OCI-LY7 (cell line): ENCODE measurements around the gene TTC28. TPM values are rescaled to one million over a fixed set of nuclear protein-coding genes. Genes with fewer than 3 reads are reported as not detected.

Source experiments
- BruUV-seq: library from RNA; stranded (reverse); fragments of 400-500 nt; replicated peaks from 2 replicates; lab custom pipeline; 2021; lab: Mats Ljungman, UMichigan
- CTCF ChIA-PET: fragments of 300-600 bp; sonication (Branson Sonifier 250); formaldehyde crosslinking; loops from one replicate; lab custom pipeline; 2022; ENCODE audit warnings: antibody characterized with exemption; ENCODE audit not compliant: unreplicated experiment; lab: Charles Lee
- POLR2A ChIA-PET: fragments of 300-600 bp; sonication (Branson Sonifier 250); formaldehyde crosslinking; loops from one replicate; lab custom pipeline; 2022; ENCODE audit warnings: antibody characterized with exemption; lab: Charles Lee
- DNase-seq: peaks from one replicate; pipeline ENCODE4 v3.0.0-alpha.2; 2015; ENCODE audit warnings: low spot score
- H2AFZ ChIP-seq: fragments of 200-600 bp; sonication (generic), shearing (Covaris generic); 2 replicates; pipeline ENCODE4 v1.6.1; 2014; ENCODE audit warnings: mild to moderate bottlenecking, antibody characterized with exemption, low read length, moderate library complexity
- H3K27ac ChIP-seq: fragments of 200-600 bp; sonication (generic); 2 replicates; pipeline ENCODE4 v1.5.1; 2014; ENCODE audit warnings: mixed run types, low read depth, mild to moderate bottlenecking, moderate library complexity, low read length, inconsistent platforms; ENCODE audit not compliant: poor library complexity, severe bottlenecking
- H3K36me3 ChIP-seq: fragments of 200-600 bp; sonication (generic); 2 replicates; pipeline ENCODE4 v1.6.1; 2014; ENCODE audit warnings: mild to moderate bottlenecking, antibody characterized with exemption, low read length, moderate library complexity, mixed read lengths; ENCODE audit not compliant: insufficient read depth
- H3K4me1 ChIP-seq: fragments of 200-600 bp; sonication (generic); 2 replicates; pipeline ENCODE4 v1.5.1; 2014; ENCODE audit warnings: mild to moderate bottlenecking, low read length; ENCODE audit not compliant: insufficient read depth, poor library complexity, severe bottlenecking
- H3K4me2 ChIP-seq: fragments of 200-600 bp; sonication (generic); 2 replicates; pipeline ENCODE4 v1.6.1; 2014; ENCODE audit warnings: mild to moderate bottlenecking, low read length
- H3K4me3 ChIP-seq: fragments of 200-600 bp; sonication (generic); 2 replicates; pipeline ENCODE4 v1.5.1; 2014; ENCODE audit warnings: mild to moderate bottlenecking, low read depth, low read length; ENCODE audit not compliant: poor library complexity, severe bottlenecking
- H3K79me2 ChIP-seq: fragments of 200-600 bp; sonication (generic); 2 replicates; pipeline ENCODE4 v1.6.1; 2016; ENCODE audit warnings: low read depth, mild to moderate bottlenecking, low read length, moderate library complexity, mixed read lengths; ENCODE audit not compliant: insufficient read depth
- H3K9me2 ChIP-seq: fragments of 200-600 bp; sonication (generic); 2 replicates; pipeline ENCODE4 v1.6.1; 2016; ENCODE audit warnings: mild to moderate bottlenecking, low read length, mixed read lengths; ENCODE audit not compliant: insufficient read depth
- H3K9me3 ChIP-seq: fragments of 200-600 bp; sonication (generic); 2 replicates; pipeline ENCODE4 v1.6.1; 2014; ENCODE audit warnings: mild to moderate bottlenecking, mixed run types, low read length, mixed read lengths
- H4K20me1 ChIP-seq: fragments of 200-600 bp; sonication (generic); 2 replicates; pipeline ENCODE4 v1.6.1; 2014; ENCODE audit warnings: mild to moderate bottlenecking, antibody characterized with exemption, low read length, moderate library complexity, mixed read lengths; ENCODE audit not compliant: insufficient read depth
- EZH2phosphoT487 ChIP-seq: fragments of 200-600 bp; sonication (generic); IDR thresholded peaks from 2 replicates; pipeline ENCODE4 v1.6.1; 2018; ENCODE audit warnings: low read depth, borderline replicate concordance, mild to moderate bottlenecking, mixed run types, antibody characterized with exemption, low read length, moderate library complexity, mixed read lengths
- intact Hi-C: fragments of 100-400 bp; cut with micrococcal nuclease; formaldehyde crosslinking; loops from one replicate; pipeline ENCODE4 v1.10.0; 2022; ENCODE audit not compliant: unreplicated experiment
- total RNA-seq, 2 experiments: library from RNA; depleted of rRNA in 1 of 2; stranded (reverse); fragments of >200 nt in 1 of 2; shearing (Covaris generic) in 1 of 2; gene quantifications; 2 replicates each; pipeline ENCODE4 v1.2.3, GENCODE V29; 2014 to 2022
- TF ChIP-seq, protein P1 (sequence below): fragments of 200-600 bp; sonication (generic); conservative IDR thresholded peaks from 2 replicates; pipeline ENCODE4 v1.5.1; 2014; ENCODE audit warnings: mild to moderate bottlenecking, antibody characterized with exemption, low read length, moderate library complexity, mixed read lengths

TTC28 gene
- total RNA-seq, 2 experiments from 2014 or later: under 0.01 to 0.55 TPM

DNA sequence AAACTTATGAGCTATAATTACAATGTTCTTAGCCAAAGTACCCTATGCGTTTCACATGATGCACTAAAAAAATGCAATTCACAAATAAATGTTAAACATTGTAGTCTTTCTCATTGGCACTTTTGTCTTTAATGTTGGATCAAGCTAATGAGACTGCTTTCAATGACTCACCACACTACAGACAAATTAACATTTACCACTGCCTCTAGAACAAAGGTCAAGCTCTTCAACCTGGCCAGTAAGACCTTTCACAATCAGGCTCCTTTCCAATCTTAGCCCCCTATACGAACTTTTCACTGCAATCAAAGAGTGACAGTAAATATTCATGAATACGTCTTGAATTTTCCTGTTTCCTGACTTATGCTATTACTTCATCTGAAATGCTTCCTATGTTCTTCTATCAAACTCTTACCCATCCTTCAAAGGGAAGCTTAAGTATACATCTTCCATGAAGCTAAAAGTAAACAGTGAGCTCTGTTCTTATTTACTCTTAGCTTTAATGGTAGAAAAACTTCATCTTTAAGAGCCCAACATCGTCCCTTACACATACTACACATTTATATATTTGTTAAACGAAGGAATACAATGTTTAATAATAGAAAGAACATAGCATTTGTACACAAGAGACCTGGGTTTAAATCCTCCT, 433.9 kb downstream of the TTC28 start:
- Histone ChIP-seq H3K79me2 (no peaks in the 10 kb centered on the region), H3K9me3 (no peaks in the 10 kb centered on the region), H3K4me3 (no peak overlapping the region), H2AFZ (no peak overlapping the region), H3K27ac (no peak overlapping the region), H3K4me1 (no peaks in the 10 kb centered on the region), H3K9me2 (no peaks in the 10 kb centered on the region), H3K4me2 (no peak overlapping the region), H4K20me1 (no peaks in the 10 kb centered on the region), H3K36me3 (no peaks in the 10 kb centered on the region)
- POLR2A ChIA-PET: no interaction called here
- CTCF ChIA-PET: no interaction called here
- BruUV-seq: no TSS peak
- TF ChIP-seq EZH2phosphoT487: no peak
- TF ChIP-seq, protein P1, sequence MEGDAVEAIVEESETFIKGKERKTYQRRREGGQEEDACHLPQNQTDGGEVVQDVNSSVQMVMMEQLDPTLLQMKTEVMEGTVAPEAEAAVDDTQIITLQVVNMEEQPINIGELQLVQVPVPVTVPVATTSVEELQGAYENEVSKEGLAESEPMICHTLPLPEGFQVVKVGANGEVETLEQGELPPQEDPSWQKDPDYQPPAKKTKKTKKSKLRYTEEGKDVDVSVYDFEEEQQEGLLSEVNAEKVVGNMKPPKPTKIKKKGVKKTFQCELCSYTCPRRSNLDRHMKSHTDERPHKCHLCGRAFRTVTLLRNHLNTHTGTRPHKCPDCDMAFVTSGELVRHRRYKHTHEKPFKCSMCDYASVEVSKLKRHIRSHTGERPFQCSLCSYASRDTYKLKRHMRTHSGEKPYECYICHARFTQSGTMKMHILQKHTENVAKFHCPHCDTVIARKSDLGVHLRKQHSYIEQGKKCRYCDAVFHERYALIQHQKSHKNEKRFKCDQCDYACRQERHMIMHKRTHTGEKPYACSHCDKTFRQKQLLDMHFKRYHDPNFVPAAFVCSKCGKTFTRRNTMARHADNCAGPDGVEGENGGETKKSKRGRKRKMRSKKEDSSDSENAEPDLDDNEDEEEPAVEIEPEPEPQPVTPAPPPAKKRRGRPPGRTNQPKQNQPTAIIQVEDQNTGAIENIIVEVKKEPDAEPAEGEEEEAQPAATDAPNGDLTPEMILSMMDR: no peak
- no peak for DNase-seq
- intact Hi-C loops: no loop called here

DNA sequence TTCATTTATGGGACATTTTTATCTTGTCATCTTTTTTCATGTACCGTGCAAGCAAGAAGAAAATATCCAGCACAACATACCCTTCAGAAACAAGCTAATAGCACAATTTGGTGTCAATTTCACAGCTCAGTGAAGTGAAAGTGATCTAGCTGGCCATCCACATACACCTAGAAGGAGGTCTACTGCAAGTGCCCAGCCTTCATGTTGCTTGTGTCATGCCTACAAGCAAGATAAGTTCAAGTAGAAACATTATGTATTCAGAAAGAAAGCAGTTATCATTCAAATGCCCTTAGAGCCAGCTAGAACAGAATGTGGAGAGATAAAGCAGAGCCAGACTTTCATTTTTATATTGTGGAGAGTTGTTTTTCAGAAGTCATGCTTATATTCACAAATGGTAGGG, 434.9 kb downstream of the TTC28 start:
- Histone ChIP-seq H3K4me3 (no peak overlapping the region), H3K9me2 (no peaks in the 10 kb centered on the region), H2AFZ (no peak overlapping the region), H4K20me1 (no peaks in the 10 kb centered on the region), H3K27ac (no peak overlapping the region), H3K79me2 (no peaks in the 10 kb centered on the region), H3K36me3 (no peaks in the 10 kb centered on the region), H3K9me3 (no peaks in the 10 kb centered on the region), H3K4me2 (no peak overlapping the region), H3K4me1 (no peaks in the 10 kb centered on the region)
- no TSS peak for BruUV-seq
- no peak for TF ChIP-seq EZH2phosphoT487
- TF ChIP-seq, protein P1: no peak
- no peak for DNase-seq
- ChIA-PET CTCF (no interaction called here), POLR2A (interaction anchor here (0.9 kb wide), 1 partner anchor 15 kb away, joined by 3 read pairs; no protein-coding TSS in a partner anchor)
- intact Hi-C loops: no loop called here

DNA sequence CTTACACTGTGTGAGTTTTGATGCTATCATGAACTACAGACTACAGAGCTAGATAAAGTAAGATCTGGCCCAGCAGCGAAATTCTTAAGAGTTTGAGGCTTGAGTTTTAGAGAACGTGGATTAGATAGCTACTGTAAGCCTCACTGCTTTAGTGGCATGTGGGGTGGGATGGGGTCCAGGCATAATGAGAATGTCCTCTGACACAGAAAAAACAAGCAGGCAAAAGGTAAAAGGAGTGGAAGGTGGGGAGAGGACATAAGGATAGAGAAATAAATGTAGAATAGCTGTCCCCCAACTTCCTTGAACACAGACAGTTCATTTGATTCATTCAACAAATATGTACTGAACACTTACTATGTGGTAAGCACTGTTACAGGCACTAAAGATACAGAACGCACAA, 436.1 kb downstream of the TTC28 start:
- no peaks in the 10 kb centered on the region for H3K9me3 ChIP-seq
- H3K79me2 ChIP-seq: no peaks in the 10 kb centered on the region
- H3K4me1 ChIP-seq: no peaks in the 10 kb centered on the region
- H3K9me2 ChIP-seq: no peaks in the 10 kb centered on the region
- ChIA-PET POLR2A (no interaction called here), CTCF (no interaction called here)
- no peak overlapping the region for H3K27ac ChIP-seq
- DNase-seq: no peak
- TF ChIP-seq EZH2phosphoT487: no peak
- TF ChIP-seq, protein P1: no peak
- H3K36me3 ChIP-seq: no peaks in the 10 kb centered on the region
- no peak overlapping the region for H2AFZ ChIP-seq
- no peaks in the 10 kb centered on the region for H4K20me1 ChIP-seq
- no peak overlapping the region for H3K4me3 ChIP-seq
- BruUV-seq: no TSS peak
- H3K4me2 ChIP-seq: no peak overlapping the region
- intact Hi-C loops: no loop called here
